HepG2 (cell line): ENCODE measurements around the gene NFYC. TPM values are rescaled to one million over a fixed set of nuclear protein-coding genes. Genes with fewer than 3 reads are reported as not detected.

ENCODE experiments used
- EED ChIP-seq: sonication (generic); formaldehyde crosslinking; IDR thresholded peaks from 2 replicates; pipeline ENCODE4 v1.5.0; 2020; ENCODE audit warnings: mild to moderate bottlenecking, missing genetic modification reagents
- HOMEZ ChIP-seq: IDR thresholded peaks from 2 replicates; pipeline ENCODE4 v1.6.1; 2016; ENCODE audit warnings: low read depth
- KLF13 ChIP-seq: sonication (generic); formaldehyde crosslinking; IDR thresholded peaks from 2 replicates; pipeline ENCODE4 v1.4.0; 2020; ENCODE audit warnings: mild to moderate bottlenecking, missing genetic modification reagents
- NONO ChIP-seq, 2 experiments: fragments of 450-650 bp in 1 of 2; sonication (generic) in 1 of 2; formaldehyde crosslinking in 1 of 2; IDR thresholded peaks in 1 of 2; conservative IDR thresholded peaks in 1 of 2; 2 replicates each; pipeline versions ENCODE4 v1.6.1 to v1.8.0; 2017 to 2022; ENCODE audit warnings: mild to moderate bottlenecking in 1 of 2, missing genetic modification reagents in 1 of 2, moderate library complexity in 1 of 2
- SNRNP70 ChIP-seq: fragments of 200-400 bp; formaldehyde crosslinking; IDR thresholded peaks from 2 replicates; pipeline ENCODE4 v1.6.1; 2017; ENCODE audit warnings: mild to moderate bottlenecking, low read depth, low read length, moderate library complexity
- TSC22D2 ChIP-seq: sonication (generic); formaldehyde crosslinking; IDR thresholded peaks from 2 replicates; pipeline ENCODE4 v1.5.1; 2020; ENCODE audit warnings: missing genetic modification reagents, mild to moderate bottlenecking, borderline replicate concordance
- ZBTB33 ChIP-seq: sonication (generic); formaldehyde crosslinking; IDR thresholded peaks from 2 replicates; pipeline ENCODE4 v1.4.0; 2020; ENCODE audit warnings: missing genetic modification reagents
- ZBTB38 ChIP-seq: sonication (generic); formaldehyde crosslinking; IDR thresholded peaks from 2 replicates; pipeline ENCODE4 v1.5.1; 2020; ENCODE audit warnings: mild to moderate bottlenecking, missing genetic modification reagents
- ZNF280B ChIP-seq: sonication (generic); formaldehyde crosslinking; IDR thresholded peaks from 2 replicates; pipeline ENCODE4 v1.5.0; 2020; ENCODE audit warnings: missing genetic modification reagents, mild to moderate bottlenecking, borderline replicate concordance
- ZSCAN25 ChIP-seq: sonication (generic); formaldehyde crosslinking; IDR thresholded peaks from 2 replicates; pipeline ENCODE4 v1.8.0; 2022; ENCODE audit warnings: mild to moderate bottlenecking, missing genetic modification reagents
- polyA plus RNA-seq, 8 experiments: library from polyadenylated mRNA; depleted of rRNA in 3 of 8; stranded (reverse) in 7 of 8; unstranded in 1 of 8; fragments of >200 nt; fragmentation: Illumina TruSeq in 4 of 8; extraction: Trizol in 4 of 8; gene quantifications; 2 replicates each; pipeline versions ENCODE4 v1.2.1 to v1.2.3, GENCODE V29; 2011 to 2016; ENCODE audit warnings: low read depth in 4 of 8, missing spikeins in 1 of 8, mixed read lengths in 1 of 8; ENCODE audit not compliant: insufficient read depth in 1 of 8
- total RNA-seq, 5 experiments: library from RNA; depleted of rRNA; stranded (reverse); fragments of >200 nt; fragmentation: Illumina TruSeq; extraction: Trizol; gene quantifications; 2 replicates each; pipeline ENCODE4 v1.2.3, GENCODE V29; 2016; ENCODE audit warnings: low read depth in 1 of 5
- TF ChIP-seq, protein P1 (sequence below): sonication (generic); formaldehyde crosslinking; IDR thresholded peaks from 2 replicates; pipeline ENCODE4 v1.8.1; 2023; ENCODE audit warnings: mild to moderate bottlenecking, missing genetic modification reagents
- TF ChIP-seq, protein P2 (sequence below): sonication (generic); formaldehyde crosslinking; IDR thresholded peaks from 2 replicates; pipeline ENCODE4 v1.5.0; 2020; ENCODE audit warnings: mild to moderate bottlenecking, missing genetic modification reagents, borderline replicate concordance
- TF ChIP-seq, protein P3 (sequence below): sonication (generic); formaldehyde crosslinking; IDR thresholded peaks from 2 replicates; pipeline ENCODE4 v1.5.0; 2020; ENCODE audit warnings: mild to moderate bottlenecking, missing genetic modification reagents, moderate library complexity

NFYC gene
- total and polyA plus RNA-seq, 2 of the 13 experiments (the other 11 are each of a cell fraction or from before 2014, with no cell fraction given), result 33.9 to 73.7 TPM

GRCh38 chr1:40758004-40758403 is 66.5 kb downstream of the NFYC start (continued):
- TF ChIP-seq, protein P1, sequence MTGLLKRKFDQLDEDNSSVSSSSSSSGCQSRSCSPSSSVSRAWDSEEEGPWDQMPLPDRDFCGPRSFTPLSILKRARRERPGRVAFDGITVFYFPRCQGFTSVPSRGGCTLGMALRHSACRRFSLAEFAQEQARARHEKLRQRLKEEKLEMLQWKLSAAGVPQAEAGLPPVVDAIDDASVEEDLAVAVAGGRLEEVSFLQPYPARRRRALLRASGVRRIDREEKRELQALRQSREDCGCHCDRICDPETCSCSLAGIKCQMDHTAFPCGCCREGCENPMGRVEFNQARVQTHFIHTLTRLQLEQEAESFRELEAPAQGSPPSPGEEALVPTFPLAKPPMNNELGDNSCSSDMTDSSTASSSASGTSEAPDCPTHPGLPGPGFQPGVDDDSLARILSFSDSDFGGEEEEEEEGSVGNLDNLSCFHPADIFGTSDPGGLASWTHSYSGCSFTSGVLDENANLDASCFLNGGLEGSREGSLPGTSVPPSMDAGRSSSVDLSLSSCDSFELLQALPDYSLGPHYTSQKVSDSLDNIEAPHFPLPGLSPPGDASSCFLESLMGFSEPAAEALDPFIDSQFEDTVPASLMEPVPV, result no peak
- TF ChIP-seq ZSCAN25 (0 out of 2 replicates have a peak, but pooled peaks have one; percentile 8), ZNF280B (CRISPR knock-in tag) (no peak), SNRNP70 (no peak), KLF13 (CRISPR knock-in tag) (0 out of 2 replicates have a peak, but pooled peaks have one; percentile 47), HOMEZ (no peak), ZBTB38 (CRISPR knock-in tag) (peak; percentile 73), ZBTB33 (CRISPR knock-in tag) (0 out of 2 replicates have a peak, but pooled peaks have one; percentile 11), EED (CRISPR knock-in tag) (no peak), NONO (IDR thresholded peaks at IDR 0.05) (no peak), NONO (CRISPR knock-in tag; conservative IDR thresholded peaks at IDR 0.05) (peak; percentile 17; the same call in 1 of the 2 replicates), TSC22D2 (CRISPR knock-in tag) (0 out of 2 replicates have a peak, but pooled peaks have one; percentile 36)
- TF ChIP-seq, protein P2, sequence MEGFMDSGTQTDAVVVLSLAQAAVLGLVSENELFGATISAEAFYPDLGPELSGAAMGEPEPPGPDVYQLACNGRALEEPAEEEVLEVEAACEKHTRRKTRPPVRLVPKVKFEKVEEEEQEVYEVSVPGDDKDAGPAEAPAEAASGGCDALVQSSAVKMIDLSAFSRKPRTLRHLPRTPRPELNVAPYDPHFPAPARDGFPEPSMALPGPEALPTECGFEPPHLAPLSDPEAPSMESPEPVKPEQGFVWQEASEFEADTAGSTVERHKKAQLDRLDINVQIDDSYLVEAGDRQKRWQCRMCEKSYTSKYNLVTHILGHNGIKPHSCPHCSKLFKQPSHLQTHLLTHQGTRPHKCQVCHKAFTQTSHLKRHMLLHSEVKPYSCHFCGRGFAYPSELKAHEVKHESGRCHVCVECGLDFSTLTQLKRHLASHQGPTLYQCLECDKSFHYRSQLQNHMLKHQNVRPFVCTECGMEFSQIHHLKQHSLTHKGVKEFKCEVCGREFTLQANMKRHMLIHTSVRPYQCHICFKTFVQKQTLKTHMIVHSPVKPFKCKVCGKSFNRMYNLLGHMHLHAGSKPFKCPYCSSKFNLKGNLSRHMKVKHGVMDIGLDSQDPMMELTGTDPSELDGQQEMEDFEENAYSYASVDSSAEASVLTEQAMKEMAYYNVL (CRISPR knock-in tag), result 0 out of 2 replicates have a peak, but pooled peaks have one; percentile 1
- TF ChIP-seq, protein P3, sequence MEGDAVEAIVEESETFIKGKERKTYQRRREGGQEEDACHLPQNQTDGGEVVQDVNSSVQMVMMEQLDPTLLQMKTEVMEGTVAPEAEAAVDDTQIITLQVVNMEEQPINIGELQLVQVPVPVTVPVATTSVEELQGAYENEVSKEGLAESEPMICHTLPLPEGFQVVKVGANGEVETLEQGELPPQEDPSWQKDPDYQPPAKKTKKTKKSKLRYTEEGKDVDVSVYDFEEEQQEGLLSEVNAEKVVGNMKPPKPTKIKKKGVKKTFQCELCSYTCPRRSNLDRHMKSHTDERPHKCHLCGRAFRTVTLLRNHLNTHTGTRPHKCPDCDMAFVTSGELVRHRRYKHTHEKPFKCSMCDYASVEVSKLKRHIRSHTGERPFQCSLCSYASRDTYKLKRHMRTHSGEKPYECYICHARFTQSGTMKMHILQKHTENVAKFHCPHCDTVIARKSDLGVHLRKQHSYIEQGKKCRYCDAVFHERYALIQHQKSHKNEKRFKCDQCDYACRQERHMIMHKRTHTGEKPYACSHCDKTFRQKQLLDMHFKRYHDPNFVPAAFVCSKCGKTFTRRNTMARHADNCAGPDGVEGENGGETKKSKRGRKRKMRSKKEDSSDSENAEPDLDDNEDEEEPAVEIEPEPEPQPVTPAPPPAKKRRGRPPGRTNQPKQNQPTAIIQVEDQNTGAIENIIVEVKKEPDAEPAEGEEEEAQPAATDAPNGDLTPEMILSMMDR (CRISPR knock-in tag), result no peak
